GM19395 (cell line): Measurements from ENCODE around the gene NBAS.

Experiments
- ATAC-seq: cut with Tn5 transposase; IDR thresholded peaks from one replicate; pipeline ENCODE4 v1.9.1; 2021; ENCODE audit warnings: mild to moderate bottlenecking, moderate library complexity; ENCODE audit not compliant: unreplicated experiment

NBAS gene

GRCh38 chr2:15149063-15149462 is 412.1 kb downstream of the NBAS start:
- ATAC-seq: no peak

- ATAC-seq: no peak
Measured at GRCh38 chr2:15147591-15147990, 413.5 kb downstream of the NBAS start.

- no peak for ATAC-seq
Measured at GRCh38 chr2:15146960-15147359, 414.2 kb downstream of the NBAS start.

GRCh38 chr2:15145919-15146318 is 415.2 kb downstream of the NBAS start:
- no peak for ATAC-seq

- ATAC-seq: no peak
Measured at GRCh38 chr2:15145046-15145817, 415.9 kb downstream of the NBAS start.

- ATAC-seq: peak; percentile 100
Measured at GRCh38 chr2:15142069-15142689, 419.0 kb downstream of the NBAS start.

- no peak for ATAC-seq
Measured at GRCh38 chr2:15141211-15141610, 419.9 kb downstream of the NBAS start.

- ATAC-seq: no peak
Measured at GRCh38 chr2:15136639-15137038, 424.5 kb downstream of the NBAS start.

- no peak for ATAC-seq
Measured at GRCh38 chr2:15134957-15135356, 426.2 kb downstream of the NBAS start.

GRCh38 chr2:15133461-15133860 is 427.7 kb downstream of the NBAS start:
- ATAC-seq: no peak

GRCh38 chr2:15128846-15129245 is 432.3 kb downstream of the NBAS start:
- ATAC-seq: no peak

- no peak for ATAC-seq
Measured at GRCh38 chr2:15127876-15128275, 433.3 kb downstream of the NBAS start.

GRCh38 chr2:15127301-15127700 is 433.8 kb downstream of the NBAS start:
- ATAC-seq: no peak

GRCh38 chr2:15126373-15126772 is 434.8 kb downstream of the NBAS start:
- ATAC-seq: no peak

- ATAC-seq: no peak
Measured at GRCh38 chr2:15122915-15123314, 438.2 kb downstream of the NBAS start.

GRCh38 chr2:15120631-15121030 is 440.5 kb downstream of the NBAS start:
- no peak for ATAC-seq

- no peak for ATAC-seq
Measured at GRCh38 chr2:15119722-15120175, 441.4 kb downstream of the NBAS start.

- no peak for ATAC-seq
Measured at GRCh38 chr2:15117409-15118050, 443.6 kb downstream of the NBAS start.
